GM19452 (cell line): ENCODE measurements around the gene H6PD.
"Not testable (repeated sequence)": the region's sequence is repeated elsewhere in the genome, so short reads cannot be mapped to it uniquely, and the experiment has no call there.

ENCODE experiments used
- ATAC-seq: cut with Tn5 transposase; IDR thresholded peaks from one replicate; pipeline ENCODE4 v1.9.1; 2021; ENCODE audit not compliant: unreplicated experiment

H6PD gene

GRCh38 chr1:9294910-9295636, 60.5 kb downstream of the H6PD start:
- ATAC-seq: no peak

- ATAC-seq: no peak
These were observed 61.3 kb downstream of the H6PD start for GRCh38 chr1:9295884-9296283.

- ATAC-seq: no peak
These were observed 62.3 kb downstream of the H6PD start for GRCh38 chr1:9296850-9297249.

- no peak for ATAC-seq
These were observed 63.3 kb downstream of the H6PD start for GRCh38 chr1:9297831-9298230.

- ATAC-seq: no peak
These were observed 63.7 kb downstream of the H6PD start for GRCh38 chr1:9298282-9298681.

GRCh38 chr1:9299571-9300541, 65.3 kb downstream of the H6PD start:
- not testable (repeated sequence) for ATAC-seq

- ATAC-seq: no peak
These were observed 66.0 kb downstream of the H6PD start for GRCh38 chr1:9300573-9300972.

GRCh38 chr1:9302745-9303524, 68.4 kb downstream of the H6PD start:
- no peak for ATAC-seq

- no peak for ATAC-seq
These were observed 69.3 kb downstream of the H6PD start for GRCh38 chr1:9303916-9304315.

- no peak for ATAC-seq
These were observed 70.6 kb downstream of the H6PD start for GRCh38 chr1:9305216-9305615.

GRCh38 chr1:9306006-9306405, 71.4 kb downstream of the H6PD start:
- no peak for ATAC-seq

- ATAC-seq: no peak
These were observed 72.7 kb downstream of the H6PD start for GRCh38 chr1:9307303-9307702.

GRCh38 chr1:9308236-9308785, 73.7 kb downstream of the H6PD start:
- ATAC-seq: no peak

GRCh38 chr1:9309080-9309479, 74.5 kb downstream of the H6PD start:
- ATAC-seq: no peak

- ATAC-seq: no peak
These were observed 75.4 kb downstream of the H6PD start for GRCh38 chr1:9309991-9310390.

GRCh38 chr1:9311029-9311428, 76.5 kb downstream of the H6PD start:
- ATAC-seq: no peak

- ATAC-seq: no peak
These were observed 76.9 kb downstream of the H6PD start for GRCh38 chr1:9311479-9311878.

GRCh38 chr1:9312168-9312720, 77.7 kb downstream of the H6PD start:
- no peak for ATAC-seq

- ATAC-seq: no peak
These were observed 79.0 kb downstream of the H6PD start for GRCh38 chr1:9313576-9313975.

- ATAC-seq: no peak
These were observed 79.5 kb downstream of the H6PD start for GRCh38 chr1:9314111-9314510.
